DOHH2 (cell line): ENCODE measurements around the gene IL1RL2.

ENCODE experiments used
- H3F3A ChIP-seq: fragments of 200-600 bp; sonication (generic), shearing (Covaris generic); 2 replicates; pipeline ENCODE4 v1.6.0; 2016; ENCODE audit warnings: antibody characterized with exemption, mild to moderate bottlenecking; ENCODE audit not compliant: control insufficient read depth, insufficient read depth
- H3K27ac ChIP-seq: fragments of 200-600 bp; sonication (generic); 2 replicates; pipeline ENCODE4 v1.5.1; 2014; ENCODE audit warnings: low read depth, mild to moderate bottlenecking, low read length, moderate library complexity
- H3K27me3 ChIP-seq: fragments of 200-600 bp; sonication (generic); 2 replicates; pipeline ENCODE4 v1.6.1; 2014; ENCODE audit warnings: mild to moderate bottlenecking, low read length, mixed read lengths; ENCODE audit not compliant: control insufficient read depth
- H3K36me3 ChIP-seq: fragments of 200-600 bp; sonication (generic); 2 replicates; pipeline ENCODE4 v1.6.1; 2014; ENCODE audit warnings: mild to moderate bottlenecking, low read length, moderate library complexity, mixed read lengths; ENCODE audit not compliant: control insufficient read depth
- H3K4me1 ChIP-seq: fragments of 200-600 bp; sonication (generic); 2 replicates; pipeline ENCODE4 v1.6.1; 2014; ENCODE audit warnings: mild to moderate bottlenecking, low read length, mixed read lengths; ENCODE audit not compliant: control insufficient read depth
- H3K4me2 ChIP-seq: fragments of 200-600 bp; sonication (generic); 2 replicates; pipeline ENCODE4 v1.6.0; 2014; ENCODE audit warnings: mild to moderate bottlenecking, low read length, moderate library complexity
- H3K4me3 ChIP-seq: fragments of 200-600 bp; sonication (generic); 2 replicates; pipeline ENCODE4 v1.5.1; 2014; ENCODE audit warnings: mild to moderate bottlenecking, low read length, mixed read lengths
- H3K79me2 ChIP-seq: fragments of 200-600 bp; sonication (generic); 2 replicates; pipeline ENCODE4 v1.6.1; 2014; ENCODE audit warnings: mild to moderate bottlenecking, low read length, mixed read lengths; ENCODE audit not compliant: control insufficient read depth
- H3K9me2 ChIP-seq: fragments of 200-600 bp; sonication (generic); replicated peaks from 2 replicates; pipeline ENCODE4 v1.6.1; 2014; ENCODE audit warnings: mild to moderate bottlenecking, low read length, mixed read lengths; ENCODE audit not compliant: control insufficient read depth
- H3K9me3 ChIP-seq: fragments of 200-600 bp; sonication (generic); 2 replicates; pipeline ENCODE4 v1.6.1; 2014; ENCODE audit warnings: antibody characterized with exemption, low read length, mixed read lengths; ENCODE audit not compliant: control insufficient read depth, insufficient read depth
- H4K20me1 ChIP-seq: fragments of 200-600 bp; sonication (generic); 2 replicates; pipeline ENCODE4 v1.6.0; 2014; ENCODE audit warnings: low read depth, mild to moderate bottlenecking, antibody characterized with exemption, low read length, moderate library complexity; ENCODE audit not compliant: control insufficient read depth, insufficient read depth
- CTCF ChIP-seq: fragments of 200-600 bp; sonication (generic); IDR thresholded peaks from one replicate; pipeline ENCODE4 v1.5.1; 2014; ENCODE audit warnings: antibody characterized with exemption, mild to moderate bottlenecking, low read depth, low read length; ENCODE audit not compliant: poor library complexity, severe bottlenecking
- EZH2phosphoT487 ChIP-seq: fragments of 200-600 bp; sonication (generic); IDR thresholded peaks from 2 replicates; pipeline ENCODE4 v1.6.1; 2017; ENCODE audit warnings: borderline replicate concordance, mild to moderate bottlenecking, antibody characterized with exemption, low read length, moderate library complexity, mixed read lengths

Gene IL1RL2

DNA sequence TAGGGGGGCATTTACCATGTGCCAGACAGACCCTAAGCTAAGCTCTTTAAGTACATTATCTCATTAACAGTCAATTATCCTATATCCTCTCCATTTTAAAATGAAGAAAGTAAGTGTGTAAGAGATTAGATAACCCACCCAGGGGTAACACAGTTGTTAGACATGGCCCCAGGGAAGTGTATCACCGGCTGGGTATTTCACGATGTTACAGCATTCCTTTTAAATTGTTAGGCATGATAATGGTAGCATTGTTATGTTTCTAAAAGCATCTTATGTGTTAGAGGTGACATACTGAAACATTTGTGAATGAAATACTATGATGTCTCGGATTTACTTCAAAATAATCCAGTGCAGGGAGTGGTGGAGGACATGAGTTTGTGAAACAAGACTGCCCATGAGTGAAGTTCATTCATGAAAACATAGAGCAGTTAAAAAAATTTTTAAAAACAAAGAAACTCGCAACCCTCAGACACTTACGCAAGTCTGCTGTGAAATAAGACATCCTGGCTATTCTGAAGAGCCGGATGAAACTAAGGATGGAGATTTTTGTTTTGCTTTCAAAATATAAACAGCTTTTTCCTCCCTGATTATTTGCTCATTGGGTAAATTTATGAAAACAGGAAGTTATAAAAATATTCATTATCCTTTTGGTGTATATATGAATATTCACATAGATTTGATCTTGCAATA, 54.9 kb downstream of the IL1RL2 start:
- Histone ChIP-seq H3K27me3 (no peaks in the 10 kb centered on the region), H3K27ac (no peak overlapping the region), H3K36me3 (no peaks in the 10 kb centered on the region), H3K9me3 (no peaks in the 10 kb centered on the region), H3K9me2 (no peaks in the 10 kb centered on the region), H3K4me1 (0 out of 2 replicates have a peak, but pooled peaks cover 3% of the 10 kb centered on the region), H3K4me3 (no peak overlapping the region), H3F3A (no peaks in the 10 kb centered on the region), H3K4me2 (no peak overlapping the region), H3K79me2 (no peaks in the 10 kb centered on the region), H4K20me1 (no peaks in the 10 kb centered on the region)
- TF ChIP-seq EZH2phosphoT487 = no peak
- no peak for TF ChIP-seq CTCF

DNA sequence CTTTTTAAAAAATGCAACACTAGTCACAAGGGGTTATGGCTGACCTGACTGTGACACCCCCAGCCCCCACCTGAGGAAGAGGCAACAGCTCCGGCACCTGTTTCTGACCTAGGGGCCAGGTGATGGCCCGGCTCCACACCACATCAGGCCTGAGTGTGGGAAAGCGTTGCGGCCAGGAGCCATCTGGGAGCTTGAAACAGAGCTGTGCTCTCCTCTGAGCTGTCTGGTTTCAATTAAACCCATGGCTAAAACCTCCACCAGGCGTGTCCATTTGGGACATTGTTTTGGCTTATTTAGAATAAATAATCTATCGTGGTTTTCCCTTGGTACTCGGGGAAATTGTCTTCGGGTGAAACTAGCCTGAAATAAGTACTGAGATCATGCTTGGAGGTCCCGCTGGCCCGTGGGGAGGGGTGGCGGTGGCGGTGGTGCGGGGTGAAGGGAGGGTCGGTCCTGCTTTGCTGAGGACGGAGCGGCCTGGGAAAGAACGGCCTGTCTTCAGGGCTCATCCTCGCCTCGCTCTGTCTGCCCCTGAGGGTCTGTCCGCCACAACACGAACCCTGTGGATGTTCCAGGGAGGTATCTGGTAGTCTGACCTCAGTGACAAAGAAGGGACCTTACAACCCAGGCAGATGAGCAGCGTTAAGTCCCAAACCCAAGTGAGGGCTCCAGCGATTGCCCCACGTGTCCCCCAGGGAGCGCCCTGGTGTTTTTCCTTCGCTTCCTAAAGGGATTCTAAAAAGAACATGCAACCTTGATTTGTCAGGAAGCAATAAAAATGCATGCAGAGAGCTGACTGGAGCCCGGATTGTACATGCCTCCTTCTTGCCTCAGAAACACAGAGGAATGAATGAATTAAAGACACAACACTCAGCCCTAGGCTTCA, 58.7 kb downstream of the IL1RL2 start:
- Histone ChIP-seq H3K27me3 (no peaks in the 10 kb centered on the region), H3K9me2 (no peaks in the 10 kb centered on the region), H3K36me3 (no peaks in the 10 kb centered on the region), H3K9me3 (no peaks in the 10 kb centered on the region; the same call in 1 of the 2 replicates), H4K20me1 (no peaks in the 10 kb centered on the region), H3K27ac (no peak overlapping the region), H3K79me2 (no peaks in the 10 kb centered on the region), H3K4me2 (no peak overlapping the region), H3K4me1 (0 out of 2 replicates have a peak, but pooled peaks cover 2% of the 10 kb centered on the region), H3K4me3 (no peak overlapping the region), H3F3A (no peaks in the 10 kb centered on the region)
- TF ChIP-seq CTCF = no peak

GRCh38 chr2:102250278-102250821, 63.5 kb downstream of the IL1RL2 start:
- Histone ChIP-seq H3K36me3 (no peaks in the 10 kb centered on the region), H3K4me1 (no peaks in the 10 kb centered on the region), H3K4me2 (no peak overlapping the region), H3K9me2 (no peaks in the 10 kb centered on the region), H3K4me3 (no peak overlapping the region), H3F3A (no peaks in the 10 kb centered on the region), H4K20me1 (no peaks in the 10 kb centered on the region), H3K27me3 (no peaks in the 10 kb centered on the region), H3K27ac (no peak overlapping the region), H3K79me2 (no peaks in the 10 kb centered on the region), H3K9me3 (no peaks in the 10 kb centered on the region; the same call in 1 of the 2 replicates)
- no peak for TF ChIP-seq EZH2phosphoT487
- no peak for TF ChIP-seq CTCF
